Limb (tissue), 2 donors: Measurements from ENCODE around the gene CCDC43.
"Not testable (repeated sequence)": the region's sequence is repeated elsewhere in the genome, so short reads cannot be mapped to it uniquely, and the experiment has no call there.

Source experiments
- DNase-seq, 2 donors: peaks; one replicate each; pipeline ENCODE4 v3.0.0-alpha.2; 2016; ENCODE audit errors: extremely low spot score in 2 of 2

CCDC43 gene

DNA sequence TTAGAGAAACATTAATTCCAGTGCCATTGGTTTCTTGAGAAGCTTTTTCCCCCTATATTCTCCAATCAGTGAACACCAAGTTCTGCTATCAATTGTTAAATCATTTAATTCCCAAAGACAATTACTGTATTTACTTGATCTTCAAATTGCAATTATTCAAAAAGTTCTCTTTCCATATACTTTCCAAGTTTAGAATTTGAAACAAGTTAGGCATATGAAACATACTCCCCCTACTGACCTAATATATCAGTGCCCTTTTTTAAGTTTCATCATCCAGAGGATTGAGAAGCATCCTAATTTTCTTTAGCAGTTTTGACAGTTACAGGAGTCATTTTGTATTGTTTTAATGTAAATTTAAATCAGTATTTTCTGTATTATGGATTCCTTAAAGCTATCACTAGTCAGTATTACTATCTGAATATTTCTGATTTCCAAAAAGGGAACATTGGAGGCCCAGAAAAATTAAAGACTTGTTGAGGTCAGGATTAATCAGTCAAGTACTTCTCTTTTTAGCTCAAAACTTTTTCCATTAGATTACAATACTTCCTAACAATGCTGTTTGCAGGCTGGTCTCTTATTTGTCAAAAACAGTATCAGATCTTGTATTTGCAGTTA lies 17.0 kb downstream of the CCDC43 start:
- DNase-seq, result peak in 1 of 2 donors; percentile 36

- no peak for DNase-seq
These were observed 23.6 kb downstream of the CCDC43 start for GRCh38 chr17:44666006-44666405.

- DNase-seq, result no peak
These were observed 24.7 kb downstream of the CCDC43 start for GRCh38 chr17:44664867-44665266.

DNA sequence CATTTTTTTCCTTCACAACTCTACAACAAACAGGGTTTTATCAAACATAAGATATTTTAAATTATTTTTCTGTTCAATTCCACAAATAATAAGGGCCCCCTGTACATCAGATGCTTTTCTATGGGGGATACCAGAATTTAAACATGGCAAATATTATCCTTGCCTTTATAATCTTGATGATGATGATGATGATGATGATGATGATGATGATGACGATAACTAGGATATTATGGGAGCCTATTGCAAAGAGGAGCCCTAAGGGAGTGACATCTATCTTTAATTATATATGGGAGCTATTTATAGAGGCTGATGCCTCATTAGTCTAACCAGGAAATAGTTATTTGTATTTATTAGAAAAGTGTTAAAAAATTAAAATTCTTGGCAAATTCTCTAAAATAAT lies 26.5 kb downstream of the CCDC43 start:
- no peak for DNase-seq

DNA sequence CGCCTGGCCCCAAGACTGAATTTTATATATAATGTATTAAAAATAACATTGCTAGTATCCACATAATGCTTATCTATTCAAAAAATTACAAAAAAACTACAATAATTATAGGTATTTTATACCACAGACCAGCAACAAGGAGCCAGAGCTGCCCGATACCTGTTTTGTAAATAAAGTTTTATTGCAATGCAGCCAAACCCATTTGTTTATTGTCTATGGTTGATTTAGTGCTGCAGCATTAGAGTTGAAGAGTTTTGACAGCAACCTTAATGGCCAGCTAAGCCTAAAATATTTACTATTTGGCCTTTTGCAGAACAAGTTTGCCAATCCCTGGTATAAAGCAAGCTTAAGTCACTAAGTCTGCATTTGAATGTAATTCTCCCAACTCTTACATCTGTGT lies 27.7 kb downstream of the CCDC43 start:
- DNase-seq, result no peak

GRCh38 chr17:44655983-44656710 lies 33.4 kb downstream of the CCDC43 start, which contains the start of gene MEIOC:
TSS of gene MEIOC (plus strand) at chr17:44656468. CDS start at chr17:44656614, 146 bp downstream.
- peak; percentile 11 to 68 for DNase-seq

- no peak for DNase-seq
These were observed 35.6 kb downstream of the CCDC43 start for GRCh38 chr17:44653954-44654353.

GRCh38 chr17:44653384-44653783 lies 36.2 kb downstream of the CCDC43 start:
- DNase-seq, result no peak

DNA sequence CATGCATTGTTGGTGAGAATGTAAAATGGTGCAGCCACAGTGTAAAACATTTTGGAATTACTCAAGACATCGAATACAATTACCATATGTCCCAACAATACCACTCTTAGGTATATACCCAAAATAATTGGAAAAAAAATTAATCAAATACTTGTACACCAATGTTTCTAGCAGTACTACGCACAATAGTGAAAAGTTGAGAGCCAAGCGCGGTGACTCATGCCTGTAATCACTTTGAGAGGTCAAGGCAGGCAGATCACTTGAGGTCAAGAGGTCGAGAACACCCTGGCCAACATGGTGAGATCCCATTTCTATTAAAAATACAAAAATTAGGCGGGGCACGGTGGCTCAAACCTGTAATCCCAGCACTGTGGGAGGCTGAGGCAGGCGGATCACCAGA lies 36.8 kb downstream of the CCDC43 start:
- DNase-seq, result no peak

DNA sequence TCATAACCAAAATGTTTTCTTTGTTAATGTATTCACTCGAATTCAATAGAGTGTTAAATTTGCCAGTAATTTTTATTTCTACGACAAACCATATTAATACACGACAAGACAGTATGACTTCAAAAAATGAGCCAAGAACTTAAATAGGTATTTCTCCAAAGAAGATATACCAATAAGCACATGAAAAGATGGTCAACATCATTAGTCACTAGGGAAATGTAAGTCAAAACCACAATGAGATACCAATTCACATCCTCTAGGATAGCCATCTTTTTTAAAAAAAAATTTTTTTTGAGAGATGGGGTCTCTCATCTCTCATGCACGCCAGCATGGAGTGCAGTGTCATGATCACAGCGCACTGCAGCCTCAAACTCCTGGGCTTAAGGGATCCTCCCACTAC lies 38.3 kb downstream of the CCDC43 start:
- DNase-seq, result no peak

GRCh38 chr17:44648963-44649362 lies 40.6 kb downstream of the CCDC43 start:
- no peak for DNase-seq

DNA sequence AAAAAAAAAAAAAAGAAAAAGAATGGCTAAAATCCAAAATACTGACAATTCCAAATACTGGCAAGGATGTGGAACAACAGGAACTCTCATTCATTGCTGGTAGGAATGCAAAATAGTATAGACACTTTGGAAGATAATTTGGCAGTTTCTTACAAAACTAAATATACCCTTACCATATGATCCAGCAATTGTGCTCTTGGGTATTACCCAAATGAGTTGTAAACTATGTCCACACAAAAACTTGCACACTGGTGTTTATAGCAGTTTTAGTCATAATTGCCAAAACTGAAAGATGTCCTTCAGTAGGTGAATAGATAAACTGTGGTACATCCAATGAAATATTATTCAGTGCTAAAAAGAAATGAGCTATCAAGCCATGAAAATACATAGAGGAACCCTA lies 41.8 kb downstream of the CCDC43 start:
- DNase-seq, result no peak

DNA sequence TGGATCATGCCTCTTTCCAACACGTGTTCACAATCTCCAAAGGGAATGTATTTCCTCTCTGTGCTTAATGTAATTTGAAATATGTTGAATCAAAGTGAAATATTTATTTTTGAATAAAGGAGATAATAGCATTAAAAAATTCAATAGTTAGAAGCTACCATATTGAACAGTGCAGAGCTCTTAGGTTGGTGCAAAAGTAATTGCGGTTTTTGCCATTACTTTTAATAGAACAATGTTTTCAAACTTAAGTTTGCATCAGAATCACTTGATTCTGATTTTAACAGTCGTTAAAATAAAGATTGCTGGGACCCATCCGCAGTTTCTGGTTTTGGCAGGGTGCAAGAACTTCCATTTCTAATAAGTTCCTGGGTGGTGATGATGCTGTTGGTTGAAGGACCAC lies 43.3 kb downstream of the CCDC43 start:
- no peak for DNase-seq

DNA sequence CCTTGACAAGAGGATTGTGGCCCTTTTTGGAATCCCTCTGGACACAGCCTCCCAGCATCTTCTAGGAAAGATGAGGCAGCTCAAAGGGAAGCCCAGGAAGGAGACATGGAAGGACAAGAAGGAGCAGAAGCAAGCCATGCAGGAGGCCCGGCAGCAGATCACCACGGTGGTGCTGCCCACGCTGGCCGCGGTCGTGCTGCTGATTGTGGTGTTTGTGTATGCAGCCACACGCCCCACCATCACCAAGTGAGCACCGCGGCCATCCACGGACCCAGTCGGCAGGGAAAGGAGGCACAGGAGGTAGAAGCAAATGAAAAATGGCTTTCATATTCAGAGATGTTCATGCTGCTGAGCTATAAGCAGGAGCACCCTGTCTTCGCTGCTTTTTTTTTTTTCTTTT lies 44.2 kb downstream of the CCDC43 start:
- DNase-seq, result no peak

DNA sequence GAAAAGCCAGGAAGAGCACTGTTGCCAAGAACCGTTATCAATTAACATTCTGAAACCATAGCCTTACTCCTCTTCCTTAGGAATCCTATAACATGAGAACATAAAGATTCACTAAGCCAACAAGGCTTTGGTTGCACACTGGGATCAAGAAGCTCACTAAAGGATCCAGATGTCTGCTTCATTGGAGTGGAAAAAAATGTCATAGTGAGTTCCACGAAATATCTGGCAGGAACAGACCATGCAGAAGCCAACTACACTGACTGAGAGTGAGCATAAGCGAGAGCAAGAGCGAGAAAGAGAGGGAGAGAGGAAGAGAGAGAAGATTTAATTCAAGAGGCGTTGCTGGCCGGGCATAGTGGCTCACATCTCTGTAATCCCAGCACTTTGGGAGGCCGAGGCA lies 46.7 kb downstream of the CCDC43 start:
- peak in 1 of 2 donors; percentile 85 for DNase-seq

DNA sequence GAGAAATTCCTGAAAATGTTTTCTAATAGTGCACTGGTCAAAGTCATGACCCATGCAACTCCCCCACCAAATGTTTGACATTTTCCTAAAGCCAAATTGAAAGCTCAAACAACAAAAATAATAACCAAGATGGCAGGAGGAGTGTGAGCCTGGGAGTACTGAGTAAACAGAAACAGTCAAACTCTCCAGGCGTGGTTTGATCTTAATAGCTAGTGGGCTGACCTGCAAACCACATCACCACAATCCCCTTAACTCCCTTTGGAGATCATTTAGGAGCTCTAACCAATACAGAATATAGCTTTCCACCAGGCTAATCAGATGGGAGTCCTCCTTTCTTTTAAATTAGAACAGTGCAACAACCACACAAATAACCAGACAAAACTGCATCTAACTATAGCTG lies 52.5 kb downstream of the CCDC43 start:
- no peak for DNase-seq

DNA sequence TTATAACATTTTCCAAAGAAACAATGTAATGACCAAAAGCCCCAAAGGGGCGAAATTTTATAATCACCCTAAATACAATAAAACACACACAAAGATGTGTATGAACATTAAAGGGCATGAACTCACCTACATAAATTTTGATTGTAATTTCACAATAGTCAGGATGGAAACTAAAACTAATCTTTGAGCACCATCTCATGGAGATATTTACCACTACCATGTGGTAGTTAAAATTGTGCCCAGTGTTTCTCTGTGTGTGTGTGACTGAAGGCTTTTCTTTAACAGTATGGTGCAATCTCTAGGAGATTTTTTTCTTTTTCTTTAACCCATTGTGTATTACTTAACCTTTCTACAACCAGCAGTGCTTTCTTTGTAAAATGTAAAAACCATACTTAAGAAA lies 53.0 kb downstream of the CCDC43 start:
- DNase-seq, result peak in 1 of 2 donors; percentile 72

DNA sequence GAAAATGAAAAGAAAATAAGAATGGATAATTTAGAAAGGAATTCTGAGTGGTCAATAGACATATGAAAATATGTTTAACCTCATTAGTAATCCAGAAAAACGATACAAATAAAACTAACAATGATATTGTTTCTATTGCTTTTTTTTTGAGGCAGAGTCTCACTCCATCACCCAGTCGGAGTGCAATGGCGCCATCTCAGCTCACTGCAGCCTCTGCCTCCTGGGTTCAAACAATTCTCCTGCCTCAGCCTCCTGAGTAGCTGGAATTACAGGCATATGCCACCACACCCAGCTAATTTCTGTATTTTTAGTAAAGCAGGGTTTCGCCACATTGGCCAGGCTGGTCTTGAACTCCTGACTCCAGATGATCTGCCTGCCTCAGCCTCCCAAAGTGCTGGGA lies 55.2 kb downstream of the CCDC43 start:
- not testable (repeated sequence) for DNase-seq

- no peak for DNase-seq
These were observed 55.6 kb downstream of the CCDC43 start for GRCh38 chr17:44633998-44634397.

GRCh38 chr17:44630703-44631102 lies 58.9 kb downstream of the CCDC43 start:
- peak in 1 of 2 donors; percentile 9 for DNase-seq

DNA sequence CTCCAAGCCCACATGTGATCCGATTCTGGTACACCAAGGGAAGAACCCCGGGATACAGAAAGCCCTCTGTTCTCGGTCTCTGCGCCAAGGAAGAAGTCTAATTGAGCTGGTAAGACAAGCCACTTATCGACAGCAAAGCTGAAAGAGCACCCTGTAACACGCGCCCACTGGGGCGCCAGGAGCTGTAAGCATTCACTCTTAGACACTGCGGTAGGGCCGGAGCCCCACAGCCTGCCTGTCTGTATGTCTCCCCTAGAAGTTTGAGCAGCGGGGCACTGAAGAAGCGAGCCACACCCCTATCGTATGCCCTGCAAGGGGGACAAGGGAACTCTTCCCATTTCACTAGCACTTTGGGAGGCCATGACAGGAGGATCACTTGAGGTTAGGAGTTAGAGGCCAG lies 60.3 kb downstream of the CCDC43 start:
- no peak for DNase-seq

DNA sequence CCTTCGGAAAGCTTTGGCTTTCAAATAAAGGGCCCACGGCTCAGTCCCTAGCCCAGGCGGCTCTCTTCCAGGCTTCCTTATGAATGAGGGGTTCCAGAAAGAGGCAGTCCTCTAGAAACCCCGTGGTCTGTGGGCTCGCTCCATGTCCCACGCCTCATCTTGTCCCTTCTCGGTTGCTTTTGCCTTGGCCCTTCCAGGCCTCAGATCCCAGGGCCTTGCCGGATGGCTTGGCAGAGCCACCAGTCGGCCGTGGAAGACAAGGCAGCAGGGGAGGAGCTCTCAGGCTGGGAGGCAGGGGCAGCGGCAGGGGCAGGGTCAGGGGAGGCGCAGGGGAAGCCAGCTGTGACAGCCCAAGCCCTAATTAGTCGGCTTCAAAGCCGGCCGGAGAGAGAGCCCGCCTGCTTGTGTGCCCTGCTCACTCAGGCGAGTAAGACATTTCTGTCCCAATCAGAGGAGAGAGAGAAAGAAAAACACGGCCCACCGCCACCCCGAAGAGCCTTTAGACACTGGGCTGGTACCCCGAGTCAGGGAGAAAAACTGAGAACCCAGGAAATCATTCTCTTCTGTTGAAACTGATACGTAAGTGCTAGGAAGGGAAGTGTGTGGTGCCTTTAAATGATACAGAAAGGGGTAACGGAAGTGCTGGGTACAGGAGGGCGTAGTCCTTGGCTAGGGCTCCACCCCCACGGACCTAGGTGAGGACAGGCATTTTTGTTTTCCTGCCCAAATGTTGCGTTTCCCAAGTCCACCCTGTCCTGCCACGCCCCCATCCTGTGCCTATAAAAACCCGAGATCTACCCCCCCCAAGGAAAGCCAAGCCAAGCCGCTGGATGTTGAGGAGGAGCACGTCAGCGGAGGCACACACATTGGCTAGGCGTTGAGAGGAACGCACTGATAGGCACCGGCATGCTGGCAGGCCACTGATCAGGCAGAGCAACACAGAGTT lies 61.1 kb downstream of the CCDC43 start:
- DNase-seq, result peak; percentile 33 to 67
